Ramos (cell line): ENCODE measurements around the gene DNM1L.
"Not testable (repeated sequence)": the region's sequence is repeated elsewhere in the genome, so short reads cannot be mapped to it uniquely, and the experiment has no call there.

Experiments
- in situ Hi-C: fragments of 300-500 bp; cut with MboI; formaldehyde crosslinking; loops from one replicate; pipeline ENCODE4 v1.14.3; 2022; ENCODE audit warnings: low sequenced_read_pairs; ENCODE audit not compliant: unreplicated experiment

Gene DNM1L

DNA sequence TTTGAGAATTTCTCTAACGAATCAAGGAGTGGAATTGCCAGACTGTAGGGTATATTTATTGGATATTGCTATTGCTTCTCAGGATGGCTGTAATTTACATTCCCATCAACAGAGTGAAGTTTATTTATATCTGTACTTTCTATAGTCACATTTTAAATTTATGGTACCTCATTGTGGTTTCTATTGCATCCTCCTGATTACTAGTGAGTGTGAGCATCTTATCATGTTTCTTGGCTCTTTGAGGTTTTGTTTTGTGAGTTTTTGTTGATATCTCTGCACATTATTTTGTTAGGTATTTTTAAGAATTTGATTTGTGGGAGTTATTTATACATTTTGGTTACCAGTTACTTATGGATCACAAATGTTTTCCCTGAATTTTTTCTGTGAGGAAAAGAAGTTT lies 13.9 kb downstream of the DNM1L start:
- in situ Hi-C loops, result no loop called here

DNA sequence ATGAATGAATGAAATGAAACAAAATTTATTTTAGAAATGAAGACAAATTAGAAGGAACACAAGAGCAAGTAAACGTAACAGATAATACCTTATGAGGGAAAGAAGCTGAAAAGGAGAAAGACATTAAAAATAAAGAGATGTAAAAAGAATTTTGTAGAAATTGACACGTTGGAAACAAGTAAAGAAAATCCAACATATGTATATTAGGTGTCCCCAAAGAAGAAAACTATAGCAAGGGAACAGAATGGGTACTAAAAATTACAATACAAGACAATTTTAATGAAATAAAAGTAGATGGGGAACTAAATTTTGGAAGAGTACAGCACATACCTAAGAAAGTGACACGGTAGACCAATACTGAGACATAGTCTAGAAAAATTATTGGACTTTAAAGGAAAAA lies 16.7 kb downstream of the DNM1L start:
- in situ Hi-C loops, result no loop called here

DNA sequence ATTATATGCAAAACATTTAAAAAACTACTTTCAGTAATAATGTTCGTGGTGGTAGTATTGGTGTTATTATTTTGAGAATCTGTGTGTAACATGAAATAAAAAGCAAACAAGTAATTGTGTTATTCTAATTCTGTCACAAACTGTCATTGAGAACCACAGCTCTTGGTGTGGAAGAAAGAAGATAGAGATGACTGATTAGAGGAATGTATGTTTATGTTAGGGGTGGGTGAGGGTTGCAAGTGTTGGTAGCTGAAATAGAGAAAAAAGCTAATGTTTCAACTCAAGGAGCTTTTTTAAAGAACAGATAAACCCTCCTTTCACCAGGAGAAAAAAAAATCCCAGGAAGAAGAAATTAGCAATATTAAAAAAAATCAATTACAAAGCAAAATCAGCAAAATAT lies 18.3 kb downstream of the DNM1L start:
- in situ Hi-C loops, result no loop called here

DNA sequence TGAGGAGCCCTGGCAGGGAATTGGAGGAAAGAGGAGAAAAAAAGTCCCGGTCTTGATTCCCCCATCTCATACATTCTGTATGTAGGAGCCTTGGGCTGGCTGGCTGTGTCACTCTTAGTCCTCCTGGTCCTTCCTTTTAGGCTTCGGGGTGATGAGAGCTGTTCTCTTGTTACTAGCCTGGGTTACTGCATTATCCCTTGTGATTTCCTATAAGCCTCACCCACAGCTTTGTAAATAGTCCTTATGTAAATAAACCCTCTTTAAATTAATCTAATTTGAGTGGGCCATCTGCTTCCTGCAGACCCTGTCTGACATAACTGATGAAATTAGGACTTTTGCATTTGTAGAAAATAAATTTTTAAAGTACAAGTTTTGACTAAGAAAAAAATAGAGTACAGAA lies 19.2 kb downstream of the DNM1L start:
- in situ Hi-C loops, result no loop called here

DNA sequence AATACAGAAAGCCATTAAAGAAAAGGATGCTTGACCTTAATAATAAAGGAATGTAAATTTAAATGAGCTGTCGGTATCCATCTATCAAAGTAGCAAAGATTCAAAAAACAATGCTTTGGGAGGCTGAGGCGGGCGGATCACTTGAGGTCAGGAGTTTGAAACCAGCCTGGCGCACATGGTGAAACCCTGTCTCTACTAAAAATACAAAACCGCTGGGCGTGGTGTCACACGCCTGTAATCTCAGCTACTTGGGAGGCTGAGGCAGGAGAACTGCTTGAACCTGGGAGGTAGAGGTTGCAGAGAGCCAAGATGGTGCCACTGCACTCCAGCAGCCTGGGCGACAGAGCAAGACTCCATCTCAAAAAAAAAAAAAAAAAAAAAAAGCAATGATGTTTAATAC lies 20.3 kb downstream of the DNM1L start:
- in situ Hi-C loops, result not testable (repeated sequence)

DNA sequence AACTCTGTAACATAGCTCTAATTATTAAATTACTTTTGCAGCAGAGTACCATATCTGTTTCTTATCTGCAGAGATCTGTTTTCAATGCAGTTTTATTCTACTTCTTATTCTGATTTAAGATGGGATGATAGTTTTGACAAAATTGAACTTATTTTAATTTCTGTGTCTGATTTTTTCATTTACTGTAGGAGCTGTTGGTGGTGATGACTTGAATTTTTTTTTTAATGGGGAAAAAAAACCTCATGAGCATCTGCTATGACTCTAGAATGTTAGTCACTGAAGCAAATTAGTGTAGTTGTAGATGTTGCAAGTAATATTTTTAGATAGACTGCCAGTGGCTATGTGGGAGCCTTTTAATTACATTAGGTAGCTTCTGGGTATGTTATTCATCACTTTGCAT lies 23.4 kb downstream of the DNM1L start:
- in situ Hi-C loops, result no loop called here

DNA sequence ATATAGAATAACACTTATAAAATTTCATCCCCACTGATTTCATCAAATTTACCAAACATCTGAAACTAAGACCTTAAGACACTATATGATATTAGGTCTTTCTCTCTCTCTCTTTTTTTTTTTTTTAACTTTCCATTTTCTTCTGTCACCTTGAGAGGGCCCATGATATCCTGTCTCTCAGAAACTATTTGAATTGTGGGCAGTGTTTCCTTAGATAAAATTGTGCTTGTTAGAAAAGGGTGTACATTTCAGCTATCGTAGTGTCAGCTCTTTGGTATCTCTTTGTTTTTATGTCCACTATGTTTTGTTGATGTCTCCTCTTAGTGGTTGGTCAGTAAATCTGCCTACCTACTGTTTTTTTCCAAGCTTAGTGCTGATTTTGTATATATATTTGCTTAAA lies 23.8 kb downstream of the DNM1L start:
- in situ Hi-C loops, result no loop called here

DNA sequence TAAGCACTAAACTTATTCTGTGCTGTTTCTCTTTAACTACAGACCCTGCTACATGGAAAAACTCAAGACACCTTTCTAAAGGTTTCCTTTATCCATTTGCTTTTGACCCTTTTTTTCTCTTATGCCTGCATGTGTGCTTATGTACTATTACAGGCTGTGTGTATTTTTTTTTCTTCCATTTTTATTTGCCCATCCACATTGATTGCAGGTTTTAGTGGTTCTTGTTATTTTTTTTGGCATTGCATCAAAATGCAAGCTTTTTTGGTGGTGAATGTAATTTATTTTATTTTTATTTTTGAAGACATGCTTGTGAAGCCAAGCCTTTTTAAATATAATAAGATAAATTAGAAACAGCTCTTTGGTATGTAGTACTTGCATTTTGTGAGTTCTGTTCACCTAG lies 26.7 kb downstream of the DNM1L start:
- in situ Hi-C loops, result no loop called here

DNA sequence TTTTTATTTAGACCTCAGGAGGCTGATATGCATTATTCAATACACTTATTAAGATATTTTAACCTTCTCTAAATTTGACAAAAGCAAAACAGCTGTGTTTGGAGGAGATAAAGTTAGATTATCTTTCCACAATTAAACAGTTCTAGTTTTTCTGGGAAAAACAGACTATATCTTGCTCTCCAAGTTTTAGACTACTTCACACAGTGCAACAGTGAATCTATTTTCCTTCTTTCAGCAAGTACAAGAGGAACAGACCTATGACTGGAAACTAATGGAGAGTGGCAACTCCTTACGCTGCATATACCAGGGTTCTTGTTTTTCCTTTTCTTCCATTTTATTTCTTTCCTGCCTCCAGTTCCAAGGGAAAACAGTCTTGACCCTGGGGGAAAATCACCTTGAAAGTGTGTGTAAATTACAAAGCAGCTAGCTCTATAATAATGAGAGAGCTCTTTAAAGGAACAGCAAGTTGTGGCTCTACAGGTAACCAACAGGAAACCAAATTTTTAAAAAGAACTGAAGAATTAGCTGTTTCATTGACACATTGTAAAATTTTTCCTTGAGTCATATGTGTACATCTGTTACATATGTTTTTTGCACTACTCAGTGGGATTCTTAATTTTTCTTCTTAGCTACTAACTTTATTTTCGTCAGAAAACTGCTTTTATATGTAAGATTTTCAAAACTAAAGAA lies 27.4 kb downstream of the DNM1L start:
- in situ Hi-C loops, result no loop called here

DNA sequence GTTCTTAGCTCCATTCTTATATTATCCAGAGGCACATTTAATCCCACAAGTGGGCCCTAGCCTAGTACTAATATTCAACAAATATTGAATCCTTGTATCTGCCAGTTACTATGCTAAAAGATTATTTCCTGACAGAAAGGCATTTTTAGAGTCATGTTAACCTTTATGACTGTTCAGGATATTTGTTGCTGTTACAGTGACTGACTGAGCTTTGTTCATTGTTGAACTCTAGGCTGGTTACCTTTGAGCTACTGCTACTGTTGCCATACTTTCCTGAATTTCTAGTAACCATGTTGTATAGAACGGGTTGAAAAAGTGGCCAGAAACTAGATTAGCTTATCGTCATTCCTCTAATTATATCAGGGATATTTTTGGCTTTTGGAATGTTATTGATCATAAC lies 29.8 kb downstream of the DNM1L start:
- in situ Hi-C loops, result no loop called here

DNA sequence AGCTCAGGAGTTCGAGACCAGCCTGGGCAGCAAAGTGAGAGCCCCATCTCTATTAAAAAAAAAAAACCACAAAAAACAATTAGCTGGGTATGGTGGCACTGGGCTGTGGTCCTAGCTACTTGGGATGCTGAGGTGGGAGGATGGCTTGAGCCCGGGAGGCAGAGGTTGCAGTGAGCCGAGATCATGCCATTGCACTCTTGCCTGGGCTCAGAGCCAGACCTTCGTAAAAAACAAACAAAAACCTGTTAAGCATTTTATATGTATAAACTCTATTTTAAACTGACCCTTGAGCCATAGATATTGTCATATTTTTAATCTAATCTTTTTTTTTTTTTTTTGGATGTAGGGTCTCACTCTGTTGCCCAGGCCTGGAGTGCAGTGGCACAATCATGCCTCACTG lies 35.7 kb downstream of the DNM1L start:
- in situ Hi-C loops, result no loop called here

DNA sequence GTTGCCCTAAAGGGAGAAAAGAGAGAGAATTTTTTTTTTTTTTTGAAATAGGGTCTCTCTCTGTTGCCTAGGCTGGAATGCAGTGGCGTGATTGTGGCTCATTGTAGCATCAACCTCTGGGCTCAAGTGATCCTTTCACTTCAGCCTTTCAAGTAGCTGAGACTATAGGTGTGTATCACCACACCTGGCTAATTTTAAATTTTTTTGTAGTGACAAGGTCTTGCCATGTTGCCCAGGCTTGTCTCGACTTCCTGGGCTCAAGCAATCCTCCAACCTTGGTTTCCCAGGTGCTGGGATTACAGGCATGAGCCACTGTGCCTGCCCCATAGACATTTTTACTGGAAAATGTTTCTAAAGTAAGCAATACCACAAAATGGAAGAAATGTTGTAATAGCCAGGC lies 39.8 kb downstream of the DNM1L start:
- in situ Hi-C loops, result no loop called here

DNA sequence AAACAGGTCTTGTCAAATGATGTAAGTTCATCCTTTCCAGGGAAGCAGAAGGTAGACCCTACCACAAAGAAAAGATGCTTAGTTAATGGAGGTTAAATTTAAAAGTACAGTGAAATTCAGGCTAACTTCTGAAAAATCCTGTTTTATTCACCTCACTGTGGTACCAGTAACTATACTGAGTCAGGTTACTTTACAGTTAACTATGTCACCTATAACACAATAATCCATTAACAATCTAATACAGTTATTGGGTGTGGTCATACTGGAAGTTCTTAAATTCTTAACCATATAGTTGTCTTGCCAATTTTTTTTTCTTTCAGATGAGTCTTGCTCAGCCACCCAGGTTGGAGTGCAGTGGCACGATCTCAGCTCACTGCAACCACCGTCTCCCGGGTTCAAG lies 46.2 kb downstream of the DNM1L start:
- in situ Hi-C loops, result not testable (repeated sequence)

DNA sequence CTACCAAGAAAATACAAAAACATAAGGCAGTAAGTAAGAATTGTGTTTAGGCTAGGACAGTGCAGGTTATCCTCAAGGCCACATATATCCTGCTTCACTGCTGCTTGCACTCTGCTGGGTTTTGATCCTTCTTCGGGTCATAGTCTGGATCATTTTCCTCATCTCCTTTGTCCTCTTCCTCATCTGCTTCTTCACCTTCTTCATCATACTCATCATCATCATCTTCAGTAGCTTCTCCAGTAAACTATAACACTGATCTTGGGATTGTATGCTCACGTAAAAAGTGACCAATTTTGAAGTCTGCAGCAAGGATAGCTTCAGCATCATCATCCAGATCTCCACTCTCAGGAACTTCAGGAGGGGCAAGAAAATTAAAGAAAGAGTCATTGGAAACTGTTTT lies 47.2 kb downstream of the DNM1L start:
- in situ Hi-C loops, result no loop called here

DNA sequence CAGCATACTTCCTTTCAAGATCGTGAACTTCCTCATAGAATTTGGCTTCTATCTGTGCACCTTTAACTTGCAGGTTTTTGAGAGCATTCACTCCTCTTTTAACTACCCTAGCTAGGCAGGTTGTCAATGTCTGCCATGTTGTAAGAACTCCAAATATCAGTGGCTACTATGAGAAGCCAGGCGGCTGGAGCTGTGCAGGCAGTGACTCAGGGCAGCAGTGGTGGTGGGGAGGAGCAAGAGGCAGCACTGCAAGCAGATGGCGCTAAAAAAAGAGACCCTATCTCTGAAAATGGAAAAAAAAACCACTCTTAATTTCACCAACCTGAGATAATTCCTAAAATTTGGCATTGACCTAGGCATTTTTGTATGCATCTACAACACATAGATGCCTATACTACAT lies 48.1 kb downstream of the DNM1L start:
- in situ Hi-C loops, result no loop called here

DNA sequence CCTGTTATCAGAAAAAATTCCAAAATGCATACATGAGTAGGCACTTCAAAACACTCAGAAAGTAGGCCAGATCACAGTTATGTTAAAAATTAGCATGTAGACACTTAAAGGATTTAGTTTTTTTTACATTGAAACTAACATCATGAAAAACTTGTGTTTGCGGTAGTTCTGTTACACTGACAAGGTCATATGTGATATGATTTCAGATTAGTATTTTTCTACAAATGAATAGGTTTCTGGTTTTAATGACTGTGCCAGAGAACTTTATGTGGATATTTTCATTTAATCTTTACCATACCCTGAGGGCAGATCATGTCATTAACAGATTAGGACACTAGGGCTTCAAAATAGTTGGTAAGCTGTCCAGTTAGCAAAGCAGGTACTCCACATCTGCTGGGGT lies 55.9 kb downstream of the DNM1L start:
- in situ Hi-C loops, result no loop called here

DNA sequence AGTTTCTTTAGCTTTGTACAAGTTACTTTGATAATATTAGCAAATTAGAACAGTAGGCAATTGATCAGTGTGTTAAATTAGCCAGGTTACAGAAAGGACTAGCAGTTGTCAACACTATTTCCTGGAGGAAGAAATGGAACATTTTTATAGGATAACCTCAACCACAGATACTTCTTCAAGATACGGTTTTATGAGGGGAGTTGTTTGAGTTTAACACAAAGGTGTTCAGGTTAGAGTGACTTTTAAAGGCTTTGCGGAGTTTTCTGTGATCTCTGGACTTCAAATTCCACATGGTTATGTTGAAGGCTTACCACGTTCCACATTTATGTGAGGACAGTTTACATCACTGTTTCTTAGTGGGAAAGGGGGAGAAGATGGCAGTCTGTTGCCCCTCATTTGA lies 57.3 kb downstream of the DNM1L start:
- in situ Hi-C loops, result no loop called here

DNA sequence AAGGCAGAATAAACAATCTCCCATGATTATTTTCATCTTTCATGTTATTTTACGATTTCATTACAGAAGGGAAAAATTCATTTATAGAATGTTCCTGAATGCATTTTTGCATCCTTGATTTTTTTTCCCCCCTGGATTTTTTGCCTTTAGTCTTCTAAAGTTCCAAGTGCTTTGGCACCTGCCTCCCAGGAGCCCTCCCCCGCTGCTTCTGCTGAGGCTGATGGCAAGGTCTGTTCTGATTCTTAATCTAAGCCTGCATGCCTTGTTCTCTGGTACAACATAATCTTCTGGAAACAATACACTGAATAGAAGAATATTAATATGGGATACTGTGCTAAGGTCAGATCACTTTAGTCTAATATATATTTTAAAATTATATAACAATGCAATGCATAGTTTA lies 58.6 kb downstream of the DNM1L start:
- in situ Hi-C loops, result no loop called here

DNA sequence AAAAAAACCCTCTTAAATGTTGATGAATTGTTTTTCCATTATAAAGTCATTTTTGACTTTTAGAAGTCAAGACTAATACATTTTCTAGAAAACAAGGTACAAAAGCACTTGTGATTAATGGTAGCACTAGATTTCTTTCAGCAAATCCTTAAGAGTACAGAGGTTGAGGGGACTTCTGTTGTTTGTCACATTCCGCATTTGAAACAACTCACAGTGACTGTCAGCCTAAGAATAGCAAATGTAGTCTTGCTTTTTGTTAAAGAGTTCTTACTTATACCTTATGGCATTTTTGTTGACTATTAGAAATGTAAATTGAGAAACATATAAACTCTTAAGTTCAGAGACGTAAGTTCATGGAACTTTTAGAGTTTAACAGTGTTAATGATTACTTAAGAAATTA lies 60.2 kb downstream of the DNM1L start:
- in situ Hi-C loops, result no loop called here

DNA sequence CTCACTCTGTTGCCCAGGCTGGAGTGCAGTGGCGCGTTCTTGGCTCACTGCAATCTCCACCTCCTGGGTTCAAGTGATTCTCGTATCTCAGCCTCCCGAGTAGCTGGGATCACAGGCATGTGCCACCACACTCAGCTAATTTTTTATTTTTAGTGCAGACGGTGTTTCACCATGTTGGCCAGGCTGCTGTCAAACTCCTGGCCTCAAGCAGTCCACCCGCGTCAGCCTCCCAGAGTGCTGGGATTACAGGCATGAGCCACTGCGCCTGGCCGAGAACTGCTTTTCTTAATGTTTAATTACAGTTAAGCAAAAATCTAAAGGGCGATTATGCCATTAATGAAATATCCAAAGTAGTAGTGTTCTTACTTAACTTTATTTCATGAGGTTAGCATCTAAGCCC lies 63.0 kb downstream of the DNM1L start:
- in situ Hi-C loops, result no loop called here

DNA sequence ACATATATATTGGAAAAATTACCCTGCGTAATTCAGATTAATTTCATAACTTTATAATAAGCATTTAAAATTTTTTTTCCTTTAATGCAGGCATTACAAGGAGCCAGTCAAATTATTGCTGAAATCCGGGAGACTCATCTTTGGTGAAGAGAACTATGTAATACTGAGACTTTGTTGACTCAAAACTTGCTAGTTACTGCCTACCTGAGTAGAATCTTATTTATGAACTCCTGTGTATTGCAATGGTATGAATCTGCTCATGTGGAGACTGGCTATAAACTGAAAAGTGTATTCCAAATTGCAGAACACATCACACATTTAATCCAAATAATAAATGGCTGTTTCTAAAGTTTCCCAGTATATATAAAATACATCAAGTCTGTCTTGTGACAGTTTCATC lies 64.2 kb downstream of the DNM1L start:
- in situ Hi-C loops, result no loop called here

DNA sequence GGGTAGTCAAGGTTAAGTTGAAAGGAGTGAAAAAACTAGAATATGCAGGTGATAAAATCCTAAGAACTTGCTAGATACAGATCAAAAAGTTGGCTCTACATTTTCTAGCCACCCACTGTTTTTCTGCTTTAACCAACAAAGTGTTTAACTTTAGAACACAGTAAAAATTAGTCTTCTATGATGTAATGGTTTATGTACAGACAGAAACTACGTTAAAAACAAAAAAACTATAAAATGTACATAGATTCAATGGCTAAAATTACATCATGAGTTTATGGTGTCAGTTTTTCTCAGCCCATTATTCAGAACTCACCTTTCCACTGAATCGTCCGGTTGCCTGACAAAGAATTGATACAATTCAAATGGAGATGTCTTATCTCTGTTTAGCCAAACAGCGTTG lies 74.5 kb downstream of the DNM1L start:
- in situ Hi-C loops, result loop anchor here (10.0 kb wide), 1 partner anchor 299 kb away; no protein-coding TSS in a partner anchor

DNA sequence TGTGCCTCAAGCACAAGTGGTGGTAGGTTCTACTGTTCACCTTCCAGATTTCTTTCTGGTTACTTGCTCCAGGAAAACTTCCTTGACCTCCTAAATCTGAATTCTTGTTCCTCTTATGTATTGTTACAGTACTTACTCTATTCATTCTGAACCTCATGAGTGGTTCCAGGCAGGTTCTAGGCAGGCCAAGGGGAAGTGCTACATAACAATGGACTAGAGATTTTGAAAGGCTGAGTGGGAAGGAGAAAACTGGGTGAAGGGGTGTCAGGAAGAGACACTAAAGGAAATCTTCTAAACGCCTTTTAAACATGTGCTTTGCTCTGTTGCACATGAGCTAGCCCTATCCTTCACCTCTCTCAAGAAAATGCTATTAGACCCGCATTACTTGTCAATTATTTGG lies 75.0 kb downstream of the DNM1L start:
- in situ Hi-C loops, result loop anchor here (10.0 kb wide), 1 partner anchor 299 kb away; no protein-coding TSS in a partner anchor
